ENCODE results near the gene PLD3.
"Not testable (repeated sequence)": the region's sequence is repeated elsewhere in the genome, so short reads cannot be mapped to it uniquely, and the experiment has no call there.

PLD3 gene

DNA sequence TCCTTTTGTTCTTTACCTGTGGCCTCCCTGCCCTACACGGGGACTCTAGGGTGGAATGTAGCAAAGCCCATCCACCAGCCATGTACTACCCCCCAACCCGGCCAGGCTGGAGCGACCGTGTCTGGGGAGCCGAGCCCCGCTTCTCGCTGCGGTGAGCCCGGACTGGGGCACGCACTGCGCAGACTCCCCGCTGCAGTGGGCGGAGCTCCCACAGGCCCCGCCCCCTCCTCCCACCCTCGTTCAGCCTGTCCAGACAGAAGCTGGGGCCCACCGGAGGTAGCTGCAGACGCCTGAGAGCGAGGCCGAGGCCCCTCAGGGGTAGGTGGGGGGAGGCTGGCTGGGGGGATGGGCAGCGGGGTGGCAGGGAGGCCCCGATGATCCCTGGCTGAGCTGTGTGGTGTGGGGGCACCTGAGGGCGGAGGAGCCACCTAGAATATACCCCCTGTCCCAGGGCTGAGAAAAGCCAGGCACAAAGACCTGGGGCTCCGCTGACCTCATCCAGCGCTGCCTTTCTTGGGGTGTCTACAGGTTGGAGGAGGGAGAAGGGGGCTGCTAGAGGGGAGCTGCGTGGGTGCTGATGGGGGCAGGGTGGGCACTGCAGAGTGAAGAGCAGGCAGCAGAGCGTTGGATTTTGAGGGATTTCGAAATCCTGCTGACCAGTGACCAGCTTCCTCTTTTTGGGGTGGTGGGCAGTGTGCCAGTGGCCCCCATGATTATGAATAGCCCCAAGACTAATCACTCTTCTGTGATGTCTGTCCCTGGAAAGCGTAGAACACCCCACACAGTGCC lies 17.3 kb downstream of the PLD3 start:
- DNase-seq, result peak; percentile 64 to 68

DNA sequence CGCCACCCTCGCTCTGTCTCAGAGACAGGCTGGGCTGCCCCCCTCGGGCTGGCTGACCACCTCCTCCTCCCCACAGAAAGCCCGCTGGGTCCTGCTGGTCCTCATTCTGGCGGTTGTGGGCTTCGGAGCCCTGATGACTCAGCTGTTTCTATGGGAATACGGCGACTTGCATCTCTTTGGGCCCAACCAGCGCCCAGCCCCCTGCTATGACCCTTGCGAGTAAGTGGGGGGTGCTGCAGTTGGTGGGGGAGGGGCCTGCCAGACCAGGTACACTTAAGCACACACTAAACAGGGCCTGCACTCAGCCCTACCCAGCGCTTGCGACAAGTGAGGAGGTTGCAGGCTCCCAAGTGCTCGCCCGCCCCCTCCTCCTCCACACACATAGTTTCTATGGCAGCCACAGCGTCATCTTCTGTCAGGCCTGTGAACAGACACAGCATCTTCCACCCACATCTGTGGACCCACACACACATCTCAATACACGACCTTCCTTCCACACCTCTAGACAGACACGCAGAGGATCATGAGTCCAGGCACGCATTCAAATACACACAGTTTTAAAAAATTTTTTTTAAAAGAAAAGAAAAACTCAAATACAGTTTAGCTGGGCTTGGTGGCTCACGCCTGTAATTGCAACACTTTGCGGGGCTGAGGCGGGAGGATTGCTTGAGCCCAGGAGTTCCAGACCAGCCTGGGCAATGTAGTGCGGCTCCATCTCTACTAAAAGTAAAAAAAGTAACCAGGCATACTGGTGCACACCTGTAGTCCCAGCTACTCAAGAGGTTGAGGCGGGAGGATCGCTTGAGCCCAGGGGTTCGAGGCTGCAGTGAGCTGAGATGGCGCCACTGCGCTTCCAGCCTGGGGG lies 18.4 kb downstream of the PLD3 start:
- no peak for DNase-seq

DNA sequence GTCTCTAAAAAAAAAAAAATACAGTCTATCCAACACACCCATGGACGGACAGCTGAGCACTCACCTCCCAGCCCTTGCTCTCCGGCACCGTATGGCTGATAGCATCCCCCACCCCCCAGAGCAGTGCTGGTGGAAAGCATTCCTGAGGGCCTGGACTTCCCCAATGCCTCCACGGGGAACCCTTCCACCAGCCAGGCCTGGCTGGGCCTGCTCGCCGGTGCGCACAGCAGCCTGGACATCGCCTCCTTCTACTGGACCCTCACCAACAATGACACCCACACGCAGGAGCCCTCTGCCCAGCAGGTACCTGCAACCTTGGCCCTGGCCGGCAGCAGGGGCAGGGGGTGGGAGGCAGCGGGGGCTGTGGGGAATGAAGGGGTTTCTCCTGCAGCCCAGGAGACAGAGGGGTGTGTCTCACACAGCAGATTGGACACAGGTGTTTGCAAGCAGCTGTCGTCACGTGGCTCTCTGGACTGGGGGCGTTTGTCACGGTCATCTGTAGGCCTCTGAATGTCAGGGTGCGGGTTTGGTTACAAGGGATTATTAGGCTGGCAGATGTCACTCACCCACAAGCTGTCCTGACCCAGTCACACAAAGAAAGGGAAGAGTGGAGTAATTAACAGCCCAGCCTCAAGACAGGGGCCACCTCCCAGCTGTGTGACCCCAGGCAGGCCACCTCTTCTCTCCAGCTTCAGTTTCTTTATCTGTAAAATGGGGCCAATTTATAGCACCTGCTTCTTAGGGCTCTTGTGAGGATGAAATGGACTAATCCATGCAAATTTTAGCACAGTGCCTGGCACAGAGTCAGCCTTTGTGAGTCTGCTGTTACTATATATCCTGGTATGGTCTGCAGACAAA lies 19.3 kb downstream of the PLD3 start:
- no peak for DNase-seq

DNA sequence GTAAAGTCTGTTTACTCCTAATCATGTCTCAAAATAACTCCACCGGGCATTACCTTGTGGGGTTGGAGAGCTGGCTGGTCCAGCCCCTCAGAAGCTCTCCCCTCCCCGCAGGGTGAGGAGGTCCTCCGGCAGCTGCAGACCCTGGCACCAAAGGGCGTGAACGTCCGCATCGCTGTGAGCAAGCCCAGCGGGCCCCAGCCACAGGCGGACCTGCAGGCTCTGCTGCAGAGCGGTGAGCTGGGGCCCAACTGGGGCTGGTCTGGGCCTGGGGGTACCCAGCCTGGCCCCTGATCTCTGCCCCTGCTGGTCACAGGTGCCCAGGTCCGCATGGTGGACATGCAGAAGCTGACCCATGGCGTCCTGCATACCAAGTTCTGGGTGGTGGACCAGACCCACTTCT lies 21.3 kb downstream of the PLD3 start:
- no peak for DNase-seq

DNA sequence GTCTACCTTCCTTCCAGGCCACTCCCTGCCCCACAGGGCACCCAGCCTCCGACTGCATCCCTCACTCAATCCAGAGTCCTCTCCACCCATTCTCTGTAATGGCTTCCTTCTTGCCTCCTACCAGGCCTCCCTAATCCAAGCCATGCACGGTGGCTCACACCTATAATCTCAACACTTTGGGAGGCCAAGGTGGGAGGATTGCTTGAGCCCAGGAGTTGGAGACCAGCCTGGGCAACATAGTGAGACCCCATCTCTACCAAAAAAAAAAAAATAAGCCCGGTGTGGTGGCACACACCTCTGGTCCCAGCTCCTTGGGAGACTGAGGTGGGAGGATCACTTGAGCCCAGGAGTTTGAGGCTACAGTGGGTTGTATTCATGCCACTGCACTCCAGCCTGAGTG lies 21.8 kb downstream of the PLD3 start:
- not testable (repeated sequence) for DNase-seq

DNA sequence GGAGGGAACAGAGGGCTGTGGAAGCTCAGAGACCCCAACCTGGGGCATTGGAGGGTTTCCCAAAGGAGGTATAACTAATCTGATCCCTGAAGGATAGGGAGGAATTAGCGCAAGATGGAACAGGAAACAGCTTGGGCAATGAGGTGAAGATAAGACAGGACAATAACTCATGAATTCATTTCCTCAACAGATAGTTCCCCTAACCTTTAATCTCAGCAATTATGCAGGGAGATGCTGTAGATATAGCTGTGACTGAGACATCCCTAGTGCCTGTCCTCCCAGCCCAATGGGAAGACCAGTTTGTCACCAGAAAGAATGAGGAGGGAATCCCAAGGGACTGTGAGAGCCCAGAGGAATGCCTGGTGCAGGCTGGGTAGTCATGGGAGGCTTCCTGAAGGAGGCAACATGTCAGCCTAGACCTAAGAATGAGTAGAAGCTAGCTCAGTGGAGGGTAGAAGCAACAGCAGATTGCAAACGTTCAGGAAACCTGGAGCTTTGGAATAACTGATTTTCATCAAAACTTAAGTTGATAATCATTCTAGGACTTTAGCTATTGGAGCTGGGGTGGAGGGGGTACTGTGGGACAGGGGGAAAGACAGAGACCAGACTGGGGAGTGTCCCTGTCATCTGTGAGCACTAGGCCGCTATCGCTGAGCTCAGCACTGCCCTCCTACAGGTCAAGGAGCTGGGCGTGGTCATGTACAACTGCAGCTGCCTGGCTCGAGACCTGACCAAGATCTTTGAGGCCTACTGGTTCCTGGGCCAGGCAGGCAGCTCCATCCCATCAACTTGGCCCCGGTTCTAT lies 22.7 kb downstream of the PLD3 start:
- no peak for DNase-seq

DNA sequence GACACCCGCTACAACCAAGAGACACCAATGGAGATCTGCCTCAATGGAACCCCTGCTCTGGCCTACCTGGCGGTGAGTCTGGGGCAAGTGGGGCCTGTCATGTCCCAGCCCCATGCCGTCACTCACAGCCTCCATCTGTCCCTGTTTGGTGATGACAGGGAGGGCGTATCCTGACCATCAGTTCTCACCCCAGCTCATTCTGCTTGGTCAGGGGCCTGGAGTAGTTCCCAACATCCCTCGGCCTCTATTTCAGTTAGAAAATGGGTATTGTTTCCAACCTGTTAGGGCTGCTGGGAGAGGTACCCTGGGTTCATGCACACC lies 23.3 kb downstream of the PLD3 start:
- no peak for DNase-seq

DNA sequence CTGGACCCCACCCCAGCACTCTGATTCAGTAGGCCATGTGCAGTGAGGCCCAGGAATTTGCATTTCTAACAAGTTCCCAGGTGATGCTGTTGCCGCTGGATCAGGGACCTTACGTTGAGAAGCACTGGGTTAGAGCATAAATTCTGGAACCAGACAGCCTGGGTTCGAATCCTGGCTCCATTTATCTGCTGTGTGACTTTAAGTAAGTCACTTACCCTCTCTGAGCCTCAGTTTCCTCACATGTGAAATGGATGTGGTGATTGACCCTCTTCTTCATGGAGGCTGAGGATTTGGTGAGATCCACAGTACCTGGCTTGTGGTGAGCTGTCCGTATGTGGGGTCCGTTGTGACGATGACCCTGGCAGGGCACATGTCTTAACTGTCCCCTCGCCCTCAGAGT lies 25.6 kb downstream of the PLD3 start:
- no peak for DNase-seq

DNA sequence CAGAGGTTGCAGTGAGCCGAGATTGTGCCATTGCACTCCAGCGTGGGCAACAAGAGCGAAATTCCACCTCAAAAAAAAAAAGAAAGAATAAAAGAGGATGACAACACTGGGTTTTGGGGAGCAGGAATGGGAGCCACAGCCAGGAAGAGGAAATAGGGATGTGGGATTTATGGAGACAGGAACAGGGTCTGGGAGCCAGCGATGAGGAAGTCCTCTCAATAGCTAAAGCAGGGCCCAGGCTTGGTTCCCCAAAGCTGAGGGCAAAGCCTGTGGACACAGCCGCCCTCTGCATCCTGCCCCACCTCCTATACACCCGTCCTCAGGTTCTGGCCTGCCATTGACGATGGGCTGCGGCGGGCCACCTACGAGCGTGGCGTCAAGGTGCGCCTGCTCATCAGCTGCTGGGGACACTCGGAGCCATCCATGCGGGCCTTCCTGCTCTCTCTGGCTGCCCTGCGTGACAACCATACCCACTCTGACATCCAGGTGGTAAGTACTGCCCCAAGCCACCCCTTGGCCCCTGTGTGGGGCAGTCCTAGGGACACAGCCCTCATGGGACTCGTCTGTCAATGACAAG lies 27.9 kb downstream of the PLD3 start:
- no peak for DNase-seq

DNA sequence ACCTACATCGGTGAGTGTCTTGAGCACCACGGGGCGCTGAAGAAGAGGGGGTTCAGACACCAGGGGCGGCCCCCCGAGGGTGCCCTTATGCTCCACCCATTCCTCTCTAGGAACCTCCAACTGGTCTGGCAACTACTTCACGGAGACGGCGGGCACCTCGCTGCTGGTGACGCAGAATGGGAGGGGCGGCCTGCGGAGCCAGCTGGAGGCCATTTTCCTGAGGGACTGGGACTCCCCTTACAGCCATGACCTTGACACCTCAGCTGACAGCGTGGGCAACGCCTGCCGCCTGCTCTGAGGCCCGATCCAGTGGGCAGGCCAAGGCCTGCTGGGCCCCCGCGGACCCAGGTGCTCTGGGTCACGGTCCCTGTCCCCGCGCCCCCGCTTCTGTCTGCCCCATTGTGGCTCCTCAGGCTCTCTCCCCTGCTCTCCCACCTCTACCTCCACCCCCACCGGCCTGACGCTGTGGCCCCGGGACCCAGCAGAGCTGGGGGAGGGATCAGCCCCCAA lies 29.4 kb downstream of the PLD3 start:
- DNase-seq, result no peak

DNA sequence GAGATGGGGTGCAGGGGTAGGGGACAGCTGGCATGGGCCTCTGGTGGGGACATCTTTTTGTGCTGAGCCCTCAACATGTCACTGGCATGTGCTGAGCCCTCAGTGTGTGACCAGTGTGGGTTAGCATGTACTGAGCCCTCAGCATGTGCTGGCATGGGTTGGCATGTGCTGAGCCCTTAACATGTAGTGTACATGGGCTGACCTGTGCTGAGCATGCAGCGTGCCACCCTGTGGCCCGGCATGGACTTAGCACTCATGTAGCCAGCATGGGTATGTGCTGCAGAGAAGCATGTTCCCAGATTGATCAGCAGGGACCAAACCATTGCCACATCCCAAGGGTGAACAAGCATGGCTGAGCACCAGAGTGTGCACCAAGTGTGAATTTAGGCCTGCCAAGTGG lies 30.0 kb downstream of the PLD3 start:
- no peak for DNase-seq

DNA sequence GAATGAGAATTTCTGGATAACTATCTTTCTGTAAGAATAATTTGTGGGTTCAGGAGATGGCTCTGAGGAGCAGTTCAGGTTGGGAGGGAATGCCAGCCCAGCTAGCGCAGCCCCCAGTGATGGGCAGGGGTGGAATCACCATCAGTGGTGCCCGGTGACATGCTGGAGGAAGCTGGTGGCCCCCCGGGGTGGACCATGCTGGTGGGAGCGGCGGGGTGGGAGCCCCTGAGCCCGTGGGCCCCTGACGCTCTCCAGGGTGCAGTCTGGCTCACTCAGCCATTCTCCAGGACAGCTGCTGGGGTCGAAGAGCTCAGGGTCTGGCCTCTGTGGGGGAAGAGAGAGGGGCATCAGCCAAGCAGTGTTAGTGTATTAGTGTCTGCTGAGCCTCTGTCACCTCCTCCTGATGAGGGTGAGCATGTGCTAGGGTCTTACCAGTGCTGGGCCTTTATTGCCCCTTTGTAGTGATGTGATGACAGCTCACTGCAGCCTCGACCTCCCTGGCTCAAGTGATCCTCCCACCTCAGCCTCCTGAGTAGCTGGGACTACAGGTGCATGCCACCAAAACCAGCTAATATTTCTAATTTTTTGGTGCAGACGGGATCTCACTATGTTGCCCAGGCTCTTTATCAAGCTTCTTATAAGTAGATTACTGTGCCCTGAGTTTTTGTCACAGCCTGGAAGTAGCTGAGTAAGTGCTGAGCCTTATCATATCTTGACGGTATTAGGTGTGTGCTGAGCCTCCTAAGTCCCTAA lies 31.1 kb downstream of the PLD3 start:
- DNase-seq, result no peak

DNA sequence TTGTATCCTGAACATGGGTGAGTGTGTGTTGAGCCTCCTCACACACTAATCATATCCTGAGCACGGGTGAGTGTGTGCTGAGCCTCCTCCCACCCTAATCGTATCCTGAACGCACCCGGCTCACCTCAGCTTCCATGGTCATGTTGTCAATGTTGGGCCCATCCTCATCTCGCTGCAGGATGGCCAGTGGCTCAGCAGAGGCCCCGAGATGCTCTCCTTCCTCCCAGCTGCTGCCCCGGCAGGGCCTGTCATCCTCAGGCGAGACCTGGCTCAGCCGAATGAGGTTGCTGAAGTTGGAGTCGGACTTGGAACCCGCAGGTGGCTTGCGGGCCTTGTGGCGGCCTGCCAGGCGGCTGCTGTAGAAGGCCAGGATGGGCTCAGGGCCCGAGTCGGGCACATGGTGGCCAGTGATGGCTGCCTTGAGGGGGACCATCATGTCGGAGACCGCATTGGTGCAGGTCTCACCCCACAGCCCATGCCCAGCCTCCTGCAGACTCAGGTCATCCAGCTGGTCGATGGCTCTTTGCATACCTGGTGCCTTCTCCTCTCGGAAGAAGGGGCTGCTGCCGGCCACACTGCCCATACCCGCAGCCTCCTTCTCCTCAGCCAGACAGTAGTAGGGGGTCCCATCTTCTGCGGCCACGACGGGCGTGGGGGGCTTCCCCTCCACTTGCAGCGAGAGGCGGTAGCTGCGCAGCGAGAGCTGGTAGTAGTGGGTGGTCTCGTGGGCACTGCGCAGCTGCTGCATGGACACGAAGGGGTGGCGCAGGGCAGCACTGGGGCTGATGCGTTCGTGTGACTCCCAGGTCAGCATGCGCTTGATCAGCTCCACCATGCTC lies 31.9 kb downstream of the PLD3 start:
- no peak for DNase-seq

DNA sequence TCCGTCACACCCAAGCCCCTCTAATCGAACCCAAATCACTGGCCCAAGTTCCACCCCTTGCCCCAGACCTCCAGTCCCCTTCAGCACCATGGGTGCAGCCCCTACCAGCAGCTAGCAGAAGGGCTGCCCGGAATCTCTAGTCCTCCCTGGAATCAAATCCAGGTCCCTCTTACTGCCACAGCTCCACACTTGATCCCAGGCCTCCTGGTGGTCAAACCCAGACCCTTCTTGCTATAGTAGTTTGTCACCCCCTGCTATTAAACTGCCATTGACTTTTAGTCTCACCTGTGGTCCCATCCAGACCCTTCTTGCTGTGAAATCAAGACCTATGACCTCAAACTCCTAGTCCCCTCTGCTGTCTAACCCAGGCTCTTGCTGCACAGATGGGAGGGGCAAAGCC lies 32.8 kb downstream of the PLD3 start:
- no peak for DNase-seq

DNA sequence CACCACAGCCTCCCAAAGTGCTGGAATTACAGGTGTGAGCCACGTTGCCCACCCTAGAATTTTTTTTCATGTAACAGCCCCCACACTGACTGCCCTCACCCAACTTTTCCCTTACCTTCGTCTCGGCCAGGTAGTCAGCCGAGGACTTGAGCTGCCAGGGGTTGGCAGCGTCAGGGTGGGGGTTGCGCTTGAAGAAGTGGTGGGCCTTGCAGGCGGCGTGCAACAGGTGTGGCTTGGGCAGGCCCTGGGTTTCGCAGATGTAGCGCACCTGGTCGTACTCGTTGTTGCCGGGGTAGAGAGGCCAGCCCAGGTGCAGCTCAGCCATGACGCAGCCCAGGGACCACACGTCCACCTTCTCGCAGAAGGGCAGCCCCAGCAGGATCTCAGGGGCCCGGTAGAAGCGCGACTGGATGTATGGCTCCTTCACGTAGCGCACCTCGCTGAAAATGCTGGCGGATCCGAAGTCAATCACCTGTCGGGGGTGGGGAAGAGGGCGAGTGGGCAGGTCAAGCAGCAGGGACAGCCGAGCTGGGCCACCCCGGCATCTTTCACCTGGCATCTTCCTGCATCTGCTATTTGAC lies 35.3 kb downstream of the PLD3 start:
- no peak for DNase-seq

DNA sequence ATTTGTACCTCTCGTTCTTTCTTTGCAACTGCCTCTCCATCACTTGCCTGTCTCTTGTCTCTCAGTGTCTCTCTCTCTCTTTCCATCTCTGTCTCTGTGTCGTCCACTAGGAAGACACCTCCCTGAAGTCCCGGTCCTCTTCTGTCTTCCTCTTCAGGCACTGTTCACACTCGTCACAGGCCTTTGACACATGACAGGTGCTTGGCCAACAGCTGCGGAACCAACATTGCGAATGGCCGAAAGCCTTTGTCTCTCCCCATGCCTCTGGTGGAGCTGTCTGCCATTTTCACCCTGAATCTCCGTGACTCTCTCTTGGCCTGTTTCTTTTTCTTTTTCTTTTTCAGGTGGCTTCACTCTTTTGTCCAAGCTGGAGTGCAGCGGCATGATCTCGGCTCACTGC lies 38.7 kb downstream of the PLD3 start:
- no peak for DNase-seq

DNA sequence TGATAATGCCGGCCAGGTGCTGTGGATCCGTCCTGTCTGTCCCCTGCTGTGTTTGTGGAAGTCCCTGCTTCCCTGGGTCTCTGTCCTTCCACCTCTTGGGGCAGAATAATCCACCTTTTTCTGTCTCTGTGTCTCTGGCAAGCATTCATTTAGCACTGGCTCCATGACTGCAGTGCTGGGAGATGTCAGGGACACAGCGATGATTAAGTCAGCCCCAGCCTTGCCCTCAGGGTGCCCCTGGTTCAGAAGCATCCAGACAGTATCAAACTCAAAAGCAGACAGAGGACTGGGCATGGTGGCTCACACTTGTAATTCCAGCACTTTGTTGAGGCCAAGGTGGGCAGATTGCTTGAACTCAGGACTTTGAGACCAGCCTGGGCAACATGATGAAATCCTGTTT lies 40.0 kb downstream of the PLD3 start:
- no peak for DNase-seq

DNA sequence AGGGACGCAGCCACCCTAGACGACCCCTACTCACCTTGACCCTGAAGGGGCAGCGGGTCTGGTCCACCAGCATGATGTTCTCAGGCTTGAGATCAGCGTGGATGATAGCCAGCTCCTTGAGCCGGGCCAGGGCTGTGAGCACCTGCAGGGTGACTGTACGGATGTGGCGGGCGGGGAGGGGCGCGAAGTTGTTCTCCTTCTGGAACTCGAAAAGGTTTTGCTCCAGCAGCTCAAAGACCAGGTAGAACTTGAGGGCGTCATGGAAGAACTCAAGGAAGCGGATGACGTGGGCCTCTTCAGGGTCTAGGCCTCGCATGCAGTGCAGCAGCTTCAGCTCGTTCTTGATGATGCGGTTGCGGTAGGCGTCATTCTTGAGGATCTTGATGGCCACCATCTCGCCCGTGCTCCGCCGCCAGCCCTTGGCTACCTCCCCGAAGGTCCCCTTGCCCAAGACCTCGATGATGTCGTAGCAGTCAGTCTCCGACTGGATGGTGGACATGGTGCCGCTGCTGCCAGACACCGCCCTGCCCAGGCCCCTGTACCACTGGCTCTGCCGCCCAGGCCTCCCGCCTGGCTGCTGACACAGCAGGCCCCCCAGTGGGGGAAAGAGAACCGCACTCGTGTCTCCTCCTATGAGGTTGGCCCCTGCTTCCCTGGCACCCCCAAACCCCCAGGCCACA lies 41.0 kb downstream of the PLD3 start:
- DNase-seq, result no peak

DNA sequence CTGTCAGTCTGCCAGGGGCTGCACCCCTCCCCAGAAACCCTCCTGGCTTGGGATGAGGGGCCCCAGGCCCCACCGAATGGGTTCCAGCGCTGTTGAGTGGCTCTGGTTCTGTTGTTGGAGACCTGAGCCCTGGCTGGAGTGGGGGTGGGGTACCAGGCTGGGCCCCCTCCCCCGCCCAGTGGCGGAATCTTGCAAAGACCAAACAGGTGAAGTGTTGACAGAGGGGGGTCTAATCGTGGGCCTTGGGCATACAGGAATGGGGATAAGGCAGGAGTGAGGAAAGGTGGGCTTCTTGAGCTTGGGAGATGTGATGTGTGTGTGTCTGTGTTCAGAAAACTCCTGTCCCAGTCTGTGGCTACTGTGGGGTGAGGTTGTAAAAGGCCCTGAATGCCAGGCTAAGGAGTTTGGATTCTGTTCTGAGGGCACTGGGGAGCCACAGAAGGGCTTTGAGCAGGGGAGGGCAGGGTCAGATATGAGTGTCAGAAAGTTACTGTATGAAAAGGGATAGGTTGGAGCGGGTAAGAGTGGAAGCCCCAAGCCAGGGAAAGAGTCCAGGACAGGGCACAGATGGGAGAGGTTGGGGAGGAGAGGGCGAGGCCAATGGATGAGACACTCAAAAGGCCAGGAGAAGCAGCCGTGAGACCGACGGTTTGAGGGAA lies 41.7 kb downstream of the PLD3 start, which contains the start of gene HIPK4:
Gene HIPK4, minus strand, starts transcription at position 98 of the 659 bp plus-strand sequence. CDS start 279 bp downstream, outside the sequence.
- no peak for DNase-seq
